NCI-H1105 (cell line): Measurements from ENCODE around the gene PMEPA1.

Source experiments
- DNase-seq: peaks from one replicate; lab custom pipeline; 2025; lab: John Stamatoyannopoulos, UW

The PMEPA1 gene

DNA sequence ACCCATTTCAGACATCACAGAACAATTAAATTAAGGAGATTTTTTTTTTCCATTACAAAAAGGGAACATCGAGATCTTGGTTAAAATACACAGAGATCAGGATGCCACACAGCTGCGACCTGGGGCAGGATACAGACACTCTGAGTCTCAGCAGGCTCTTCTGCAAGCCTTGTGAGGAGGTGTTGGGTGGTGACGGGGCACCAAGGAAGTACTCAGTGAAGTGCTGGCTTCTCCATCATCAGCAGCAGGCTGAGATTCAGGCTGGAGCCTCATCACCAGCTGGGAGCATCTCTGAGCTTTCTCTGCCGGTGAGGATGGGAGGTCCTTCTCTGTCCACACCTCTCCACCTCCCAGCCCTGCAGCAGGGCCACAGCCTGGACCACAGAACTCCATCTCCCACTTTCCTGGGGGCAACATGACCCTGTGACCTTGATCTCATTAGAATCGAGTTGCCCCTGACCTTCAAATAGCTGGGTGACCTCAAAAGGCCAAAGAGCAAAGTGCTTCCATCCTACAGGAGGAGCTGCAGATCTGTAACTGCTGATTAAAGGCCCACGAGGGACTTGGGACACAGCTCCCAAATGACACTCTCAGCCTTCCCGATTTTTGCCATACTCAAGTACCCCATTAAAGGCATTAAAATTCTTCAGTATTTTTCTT lies 16.0 kb downstream of the PMEPA1 start:
- DNase-seq = no peak

DNA sequence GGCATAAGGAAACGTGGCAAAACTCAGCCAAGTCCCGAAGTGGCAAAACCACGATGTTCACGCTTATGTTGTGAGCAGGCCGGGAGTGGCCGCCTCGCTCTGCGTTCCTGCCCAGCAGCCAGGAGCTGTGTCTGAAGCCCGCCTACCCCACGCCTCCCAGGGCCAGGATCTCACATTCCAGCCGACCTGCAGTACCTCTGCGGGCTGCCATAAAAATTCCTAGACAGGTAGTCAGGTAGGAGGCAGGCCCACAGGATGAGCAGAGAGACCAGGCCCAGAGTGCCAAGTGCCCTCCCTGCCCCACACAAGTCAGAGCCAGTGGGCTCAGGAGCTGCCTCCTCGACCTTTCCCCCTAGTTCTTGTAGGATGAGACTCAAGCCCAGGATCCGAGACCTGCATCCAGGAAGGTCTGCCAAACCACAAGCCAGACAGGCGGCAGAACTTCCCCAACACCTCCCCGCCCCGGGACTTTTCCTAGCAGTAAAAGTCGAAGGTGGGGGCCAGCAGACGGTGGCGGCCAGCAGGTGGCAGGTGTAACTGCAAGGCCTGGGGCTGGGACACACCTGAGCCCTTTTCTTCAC lies 16.7 kb downstream of the PMEPA1 start:
- no peak for DNase-seq

DNA sequence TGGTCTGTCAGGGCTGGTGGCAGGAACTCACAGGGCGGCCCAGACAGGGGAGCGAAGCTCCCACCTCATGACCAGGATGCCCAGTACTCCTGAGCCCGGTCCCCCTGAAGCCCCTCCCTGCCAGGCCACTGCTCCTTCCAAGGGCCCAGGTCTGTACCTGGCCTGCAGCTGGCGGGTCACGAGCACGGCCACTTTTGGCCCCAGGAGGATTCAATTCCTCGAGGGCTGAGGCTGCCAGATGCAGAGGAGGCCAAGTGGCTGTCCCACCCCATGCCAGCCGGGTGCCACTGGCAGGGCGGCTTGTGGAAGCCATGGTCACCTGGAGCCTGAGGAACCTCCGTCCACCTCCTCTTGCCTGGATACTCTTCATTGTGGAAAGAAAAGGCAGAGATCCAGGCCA lies 17.4 kb downstream of the PMEPA1 start:
- DNase-seq = no peak

DNA sequence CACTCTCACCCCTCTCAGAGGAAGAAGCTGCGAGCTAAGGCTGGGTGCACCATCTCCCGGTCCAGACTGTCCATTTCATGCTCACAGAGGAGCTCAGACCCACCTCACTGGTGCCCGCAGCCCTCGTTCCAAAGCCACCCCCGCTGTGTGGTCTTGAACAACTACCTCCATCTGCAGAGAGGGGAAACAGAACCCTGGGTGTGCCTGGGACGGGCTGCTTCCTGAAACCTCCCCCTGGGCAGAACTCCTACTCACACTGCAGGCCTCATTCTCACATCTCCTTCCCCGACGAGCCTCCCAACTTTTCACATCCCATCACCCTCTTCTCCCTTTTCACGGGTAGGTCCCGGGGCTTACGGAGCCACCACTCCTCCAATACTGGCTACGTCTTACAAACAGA lies 18.1 kb downstream of the PMEPA1 start:
- DNase-seq = no peak

DNA sequence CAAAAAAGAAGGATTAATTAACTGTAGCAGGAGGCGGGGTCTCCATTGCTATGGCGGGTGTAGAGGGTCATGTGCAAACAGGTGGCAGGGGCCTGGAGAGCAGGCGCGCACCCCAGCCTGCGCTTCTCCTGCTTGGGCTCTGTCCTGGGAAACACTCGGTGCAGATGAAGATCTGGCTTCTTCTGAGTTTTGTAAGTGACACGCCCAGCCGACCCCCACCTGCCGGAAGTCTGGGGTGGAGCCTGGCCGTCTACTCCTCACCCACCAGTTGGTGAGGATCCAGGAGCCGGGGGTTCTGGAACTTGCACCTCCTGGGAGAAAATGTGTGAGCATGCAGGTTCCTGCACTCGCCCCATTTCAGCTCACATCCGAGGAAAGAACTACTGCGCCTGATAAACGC lies 19.3 kb downstream of the PMEPA1 start:
- DNase-seq = no peak

DNA sequence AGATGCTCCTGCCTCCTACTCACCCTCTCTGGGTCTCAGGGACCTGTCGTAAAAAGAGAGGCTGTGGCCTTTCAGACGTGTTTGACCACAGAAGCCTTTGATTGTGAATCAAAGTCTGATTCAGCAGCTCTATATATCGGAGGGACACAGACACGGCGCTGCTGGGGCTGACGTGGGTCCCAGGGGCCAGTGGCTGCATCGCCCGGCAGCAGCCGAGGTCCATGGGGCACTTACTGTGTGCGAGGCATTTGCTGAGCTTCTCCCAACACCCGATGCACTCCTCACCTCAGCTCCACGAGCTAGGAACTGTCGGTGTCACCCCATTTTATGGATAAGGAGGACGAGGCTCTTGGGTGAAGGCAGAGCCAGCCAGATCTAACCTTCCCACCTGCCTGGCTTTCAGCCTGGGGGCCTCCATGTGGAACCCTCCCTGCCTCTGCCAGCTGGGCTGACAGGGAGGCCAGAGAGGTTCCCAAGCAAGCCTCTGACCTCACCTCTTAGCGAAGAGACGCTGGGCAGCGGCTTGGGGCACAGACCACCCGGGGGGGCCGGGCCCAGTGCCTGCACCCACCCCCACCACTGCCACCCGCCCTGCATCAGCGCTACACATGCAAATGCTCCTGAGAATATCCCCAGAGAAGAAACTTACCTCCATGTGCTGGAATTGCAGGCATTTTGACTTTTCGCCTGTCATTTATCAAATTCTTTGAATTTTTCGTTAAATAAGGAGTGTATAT lies 19.9 kb downstream of the PMEPA1 start:
- DNase-seq = no peak

DNA sequence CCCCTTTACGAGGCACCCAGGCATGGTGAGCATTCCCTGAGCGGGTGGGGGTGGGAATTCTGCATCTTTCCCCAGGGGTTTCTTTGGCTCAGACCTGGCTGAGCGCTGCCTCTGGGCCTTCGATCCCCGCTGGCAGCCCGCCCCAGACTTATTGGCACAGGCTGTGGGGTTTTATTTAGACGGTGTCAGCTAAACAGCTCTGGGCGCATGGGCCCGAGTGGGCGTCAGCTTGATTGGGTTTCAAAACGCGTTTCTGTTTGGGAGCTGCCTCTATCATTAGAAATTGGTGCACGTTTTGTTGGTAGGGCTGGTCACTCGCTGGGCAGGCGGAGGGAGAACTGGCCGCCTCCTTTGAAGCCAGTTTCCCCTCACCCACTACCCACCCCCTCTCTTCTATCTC lies 21.0 kb downstream of the PMEPA1 start:
- DNase-seq = no peak

DNA sequence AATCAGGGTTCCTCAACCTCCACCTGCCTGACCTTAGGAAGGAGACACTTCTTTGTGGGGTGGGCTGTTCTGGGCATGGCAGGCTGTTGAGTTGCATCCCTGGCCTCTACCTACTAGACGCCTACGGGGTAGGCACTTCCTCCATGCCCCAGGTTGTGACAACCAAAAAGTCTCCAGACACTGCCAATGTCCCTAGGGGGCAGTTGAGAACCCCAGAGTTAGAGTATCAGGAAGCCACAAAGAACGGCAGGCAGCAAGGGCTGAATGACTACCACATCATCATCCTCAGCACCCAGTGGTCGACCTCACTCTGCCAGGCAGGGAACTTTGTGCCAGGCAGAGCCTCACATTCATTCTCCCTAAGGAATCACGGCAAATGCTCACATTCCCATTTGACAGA lies 21.5 kb downstream of the PMEPA1 start:
- DNase-seq = no peak

DNA sequence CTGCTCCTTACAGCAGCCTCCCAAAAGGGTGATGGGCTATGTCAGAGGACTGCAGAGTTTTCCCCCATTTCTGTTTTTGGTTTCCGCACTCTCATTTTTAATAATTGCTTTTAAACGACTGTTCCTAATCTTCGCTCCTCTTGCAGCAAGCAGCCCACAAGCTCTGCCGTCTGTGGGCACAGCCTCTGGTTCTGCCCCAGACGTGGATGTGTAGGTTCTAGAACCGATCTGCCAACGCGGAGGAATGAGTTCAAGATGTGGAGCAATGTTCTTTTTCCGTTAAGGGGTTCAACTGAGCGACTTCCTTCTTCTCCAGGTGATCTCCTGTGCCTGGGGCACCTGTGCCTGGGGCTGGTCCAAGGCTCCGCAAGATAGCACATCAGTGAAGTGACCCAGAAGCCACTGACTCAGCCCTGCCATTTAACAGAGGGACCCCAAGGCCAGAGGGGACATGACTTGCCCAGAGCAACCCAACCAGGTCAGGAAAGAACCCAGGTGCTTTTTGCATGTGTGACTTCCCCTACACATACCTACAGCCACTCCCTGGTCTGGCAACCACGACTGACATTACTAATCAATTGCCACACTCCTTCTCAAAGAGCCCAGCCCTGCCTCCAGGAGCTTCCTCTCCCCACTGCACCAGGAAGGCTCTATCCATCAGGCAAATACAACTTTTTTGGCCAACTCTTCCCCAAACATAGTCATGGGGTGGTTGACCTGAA lies 22.7 kb downstream of the PMEPA1 start:
- DNase-seq = no peak

DNA sequence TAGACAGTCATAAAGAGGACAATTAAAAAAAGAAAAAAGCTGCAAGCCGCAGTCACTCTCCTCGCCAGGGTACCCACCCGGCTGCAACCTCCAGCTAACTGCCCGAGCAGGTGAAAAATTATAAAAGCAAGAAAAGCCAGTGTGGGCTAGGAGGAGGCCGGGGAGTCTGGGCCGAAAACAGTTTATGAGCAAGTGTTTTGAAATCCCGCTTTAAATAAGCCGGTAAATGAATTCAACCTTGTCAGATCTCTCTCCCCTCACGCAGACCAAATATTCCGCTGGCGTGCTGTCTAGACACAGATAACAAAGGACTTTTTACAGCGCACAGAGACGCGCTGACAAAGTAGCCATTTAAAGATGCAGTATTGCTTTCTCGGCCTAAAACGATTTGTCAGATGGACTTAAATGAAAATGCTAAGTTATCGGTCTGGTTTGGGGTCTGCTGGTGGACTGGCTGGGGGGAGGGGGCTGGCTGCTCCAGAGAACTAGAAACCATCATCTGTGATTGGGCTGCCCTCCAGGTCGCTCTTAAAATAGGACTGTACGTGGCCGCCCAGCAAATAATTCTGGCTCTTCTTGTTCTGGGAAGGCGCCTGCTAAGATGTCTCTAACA lies 24.6 kb downstream of the PMEPA1 start:
- peak; percentile 57 for DNase-seq

DNA sequence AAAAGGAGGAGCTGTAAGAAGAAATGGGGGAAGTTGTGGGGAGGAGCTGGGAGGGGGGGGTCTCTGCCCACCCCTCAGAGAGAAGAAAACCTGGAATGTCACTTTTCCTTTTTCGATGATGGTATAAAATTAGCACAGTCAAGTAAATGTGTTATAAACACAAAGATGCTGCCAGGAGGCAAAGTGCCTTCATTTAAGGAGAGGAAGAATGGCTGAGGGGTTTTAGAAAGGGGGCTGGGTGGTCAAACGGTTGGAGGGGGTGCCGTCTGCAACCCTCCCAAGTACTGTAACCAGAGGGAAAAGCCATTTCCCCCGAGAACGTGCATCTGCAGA lies 25.0 kb downstream of the PMEPA1 start:
- no peak for DNase-seq

DNA sequence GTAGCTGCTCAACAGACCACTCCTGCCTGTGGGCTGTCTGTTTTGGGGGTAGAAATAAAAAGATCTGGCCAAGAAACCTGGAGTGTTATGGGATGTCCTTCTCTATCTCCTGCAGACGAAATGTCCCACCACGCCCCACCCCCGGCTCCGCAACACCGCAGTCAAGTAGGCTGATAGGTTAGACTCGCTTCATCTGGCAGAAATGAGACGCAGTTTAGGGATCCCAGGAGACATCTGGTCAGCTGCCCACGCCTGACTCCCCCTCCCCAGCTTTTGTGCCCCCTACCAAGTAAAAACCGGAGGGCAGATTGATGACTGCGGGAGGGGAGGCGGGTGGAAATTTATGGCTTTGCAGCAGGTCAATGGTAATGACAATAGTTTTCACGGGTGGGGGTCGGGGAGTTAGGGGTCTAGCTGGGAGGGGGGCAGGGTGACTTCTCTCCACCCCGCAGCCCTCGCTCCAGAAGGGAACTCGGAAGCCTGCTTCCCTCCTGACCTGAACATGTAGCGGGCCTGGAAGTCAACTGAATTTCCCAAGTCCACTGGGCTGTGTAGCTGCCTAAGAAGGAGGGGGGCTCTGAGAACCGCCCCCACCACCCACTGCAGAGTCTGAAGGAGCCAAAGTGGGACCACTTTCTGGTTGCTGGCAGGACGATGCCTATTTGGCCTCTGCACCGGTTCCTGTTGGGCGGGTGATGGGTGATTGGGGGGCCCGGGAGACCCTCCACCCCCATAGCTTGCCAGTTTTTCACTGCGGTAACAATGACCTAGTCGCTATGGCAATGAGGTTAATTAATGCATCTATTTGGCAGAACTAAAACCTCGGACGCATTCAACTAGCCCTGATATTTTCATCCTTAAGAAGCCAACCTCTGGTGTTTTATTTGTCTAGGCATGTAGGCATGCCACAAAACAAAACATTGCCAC lies 25.7 kb downstream of the PMEPA1 start:
- DNase-seq = no peak

DNA sequence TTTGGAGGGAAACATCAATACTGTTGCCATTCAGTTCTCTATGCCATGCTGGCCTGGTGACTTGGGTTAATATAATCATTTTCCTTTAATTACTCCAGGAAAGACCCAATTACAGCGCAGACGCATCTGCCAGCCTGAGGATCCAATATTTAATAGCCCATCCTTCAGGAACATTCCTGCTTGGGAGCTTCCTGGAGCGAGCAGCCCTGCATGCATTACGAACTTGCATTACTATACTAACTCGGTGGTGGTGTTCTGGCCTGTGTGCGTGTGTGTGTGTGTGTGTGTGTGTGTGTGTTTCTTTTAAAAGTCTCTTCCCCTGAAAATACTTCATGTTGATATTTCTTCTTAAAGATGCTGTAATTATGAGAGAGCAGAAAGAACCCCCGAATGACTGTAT lies 26.5 kb downstream of the PMEPA1 start:
- no peak for DNase-seq

DNA sequence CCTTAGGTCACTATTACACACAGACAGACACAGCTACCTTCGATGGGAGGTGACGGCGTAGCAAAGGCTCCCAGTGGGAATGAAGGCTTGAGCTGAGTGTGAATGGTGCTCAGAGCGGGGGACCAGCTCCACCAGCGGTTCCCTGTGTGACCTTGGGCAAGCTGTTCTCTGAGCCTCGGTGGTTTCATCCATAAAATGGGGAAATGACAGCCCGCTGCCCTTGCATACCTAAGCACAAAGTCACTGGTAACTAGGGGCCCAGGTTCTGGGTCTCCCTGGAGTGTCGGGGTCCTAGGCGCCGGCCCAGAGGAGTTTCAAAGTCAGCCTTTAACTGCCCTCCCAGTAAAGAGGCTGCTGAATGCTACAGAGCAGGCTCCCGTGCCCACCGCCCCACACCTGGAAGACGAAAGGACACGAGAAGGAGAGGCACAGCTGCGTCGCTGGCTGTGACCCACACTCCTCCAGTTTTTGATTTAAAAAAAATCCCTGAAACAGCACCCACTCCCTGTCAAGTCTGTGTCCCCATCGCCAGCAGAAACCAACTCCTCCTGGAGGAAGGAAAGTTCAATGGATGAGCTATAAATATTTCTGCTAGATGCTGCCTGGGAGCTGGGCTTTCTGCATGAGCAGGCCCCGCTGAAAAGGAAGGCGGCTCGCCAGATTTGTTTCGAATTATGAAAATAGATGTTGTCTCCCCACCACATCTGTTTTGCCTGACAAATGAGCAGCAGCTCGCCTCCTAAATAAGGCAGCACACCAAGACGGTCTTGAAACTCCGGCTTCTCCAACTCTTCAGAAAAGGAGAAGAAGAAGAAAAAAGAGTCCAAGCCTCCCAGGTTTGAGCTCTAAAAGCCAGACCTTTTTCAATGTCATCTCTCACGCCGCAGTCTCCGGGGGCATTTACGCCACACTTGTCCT lies 27.4 kb downstream of the PMEPA1 start:
- no peak for DNase-seq

DNA sequence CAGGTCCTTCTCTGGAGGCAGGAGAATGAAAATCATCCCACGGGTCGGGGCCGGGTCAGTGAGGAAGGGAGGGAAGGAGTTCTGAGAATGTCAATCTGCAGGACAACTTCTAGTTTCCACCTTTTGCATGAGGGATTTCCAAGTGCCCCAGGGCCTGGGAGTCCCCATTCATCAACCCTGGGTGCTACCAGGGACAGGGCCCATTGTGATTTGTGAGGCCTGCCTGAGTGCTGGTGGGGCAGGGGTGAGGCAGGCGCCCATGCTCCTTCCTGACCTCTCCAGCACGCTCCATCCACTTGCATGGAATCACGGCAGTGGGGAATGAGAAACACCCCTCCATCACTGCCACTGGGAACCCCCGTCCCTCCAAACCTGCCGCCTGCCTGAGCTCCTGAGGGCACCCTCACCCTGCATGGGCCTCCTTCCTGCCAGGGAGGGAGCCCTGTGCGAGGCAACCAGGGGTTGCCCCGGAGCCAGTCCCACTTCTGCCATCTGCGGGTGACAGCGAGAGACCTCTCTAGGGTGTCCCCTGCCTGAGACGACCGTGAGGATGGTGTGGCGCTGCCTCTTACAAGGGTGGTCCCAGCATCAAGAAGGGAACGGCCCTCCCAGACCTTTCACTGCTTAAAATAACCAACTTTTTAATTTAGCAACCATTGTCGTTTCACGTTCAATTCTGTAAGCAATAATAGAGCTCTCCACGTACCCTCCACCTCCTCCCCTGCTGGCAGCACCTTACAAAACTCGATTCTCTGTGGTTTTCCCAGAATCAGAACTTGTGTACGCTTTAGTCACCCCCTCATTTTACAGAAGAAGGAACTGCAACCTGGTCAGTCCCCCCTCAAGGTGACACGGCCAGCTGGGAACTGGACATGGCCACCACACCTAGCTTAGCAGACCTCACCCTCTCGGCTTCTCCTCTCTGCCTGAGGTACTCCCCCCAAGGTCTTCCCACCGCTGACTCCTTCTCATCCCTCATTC lies 28.6 kb downstream of the PMEPA1 start:
- no peak for DNase-seq

DNA sequence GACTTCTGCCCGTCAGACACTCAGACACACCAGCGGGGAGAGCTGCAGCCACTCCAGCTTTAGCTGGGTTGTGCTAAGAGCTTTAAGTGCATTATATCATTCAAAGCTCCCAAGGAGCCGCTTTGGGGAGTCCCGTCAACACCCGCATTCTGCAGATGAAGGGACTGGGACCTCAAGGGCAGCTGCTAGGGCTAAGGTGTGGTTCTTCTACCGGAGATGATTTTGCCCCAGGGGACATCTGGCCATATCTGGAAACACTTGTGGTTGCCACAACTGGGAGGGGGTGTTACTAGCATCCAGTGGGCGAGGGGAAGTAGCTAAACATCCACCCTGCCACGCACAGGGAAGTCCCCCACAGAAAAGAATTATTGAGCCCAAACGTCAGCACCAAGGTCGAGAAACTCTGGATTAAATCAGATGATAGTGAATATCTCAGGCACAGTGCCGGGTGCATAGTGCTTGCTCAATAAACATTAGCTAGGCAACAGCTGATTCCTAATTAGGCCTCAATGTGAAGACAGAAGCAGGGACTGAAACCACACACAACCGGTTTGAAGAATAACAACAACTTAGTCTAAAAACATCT lies 29.6 kb downstream of the PMEPA1 start:
- DNase-seq = no peak

DNA sequence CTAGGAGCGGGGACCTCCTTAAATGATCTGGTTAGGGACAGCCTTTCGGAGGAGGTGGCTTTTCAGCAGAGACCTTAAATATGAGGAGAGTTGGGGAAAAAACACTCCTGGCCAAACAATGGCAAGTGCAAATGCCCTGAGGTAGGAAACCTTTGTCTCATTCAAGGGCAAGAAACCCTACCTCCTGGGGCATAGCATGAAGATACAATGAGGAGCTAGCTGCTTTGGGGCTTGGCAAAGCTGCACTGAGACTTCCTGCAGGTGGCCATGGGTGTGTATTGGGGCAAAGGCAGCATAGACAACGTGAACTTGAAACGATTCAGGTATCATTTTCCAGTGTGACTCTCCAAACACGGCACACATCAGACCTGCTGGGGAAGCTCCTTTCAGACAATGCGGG lies 30.7 kb downstream of the PMEPA1 start:
- no peak for DNase-seq

DNA sequence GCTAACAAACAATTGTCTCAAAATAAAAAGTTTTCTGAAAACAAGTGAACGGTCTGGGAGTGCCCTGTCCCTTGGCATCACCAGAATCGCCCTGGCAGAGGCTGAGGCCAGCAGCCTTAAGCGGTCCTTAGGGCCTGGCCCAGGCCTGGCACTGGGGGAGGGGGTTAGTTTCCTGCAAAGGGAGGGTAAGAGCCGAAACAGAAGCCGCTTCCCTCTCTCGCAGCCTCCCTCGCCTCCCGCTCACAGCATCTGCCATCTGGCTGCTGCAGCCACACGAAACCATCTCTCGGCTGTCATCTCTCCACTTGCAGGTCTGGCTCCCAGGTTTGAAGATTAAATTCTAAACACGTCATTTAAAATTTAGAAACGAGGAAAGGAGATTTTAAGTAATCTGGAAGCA lies 31.5 kb downstream of the PMEPA1 start:
- no peak for DNase-seq

DNA sequence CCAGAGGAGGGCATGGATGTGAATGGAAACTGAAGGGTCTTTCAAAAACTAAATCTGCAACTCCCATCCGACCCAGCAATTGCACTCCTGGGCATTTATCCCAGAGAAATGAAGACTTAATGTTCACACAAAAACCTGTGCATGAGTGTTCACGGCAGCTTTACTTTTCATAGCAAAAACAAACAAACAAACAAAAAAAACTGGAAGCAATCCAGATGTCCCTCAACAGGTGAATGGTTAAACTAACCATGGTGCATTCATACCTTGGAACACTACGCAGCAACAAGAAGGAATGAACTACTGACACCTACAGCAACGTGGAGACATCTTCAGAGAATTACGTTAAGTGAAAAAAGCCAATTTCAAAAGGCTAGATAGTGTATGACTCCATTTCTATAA lies 32.2 kb downstream of the PMEPA1 start:
- DNase-seq = peak; percentile 9
